HepG2 (cell line): ENCODE results near the gene TIGAR. TPM values are rescaled to one million over a fixed set of nuclear protein-coding genes. Genes with fewer than 3 reads are reported as not detected.

ENCODE experiments used
- ATAD3A ChIP-seq: sonication (generic); formaldehyde crosslinking; IDR thresholded peaks from 2 replicates; pipeline ENCODE4 v1.4.0; 2020; ENCODE audit warnings: missing genetic modification reagents
- BRD4 ChIP-seq: sonication (generic); formaldehyde crosslinking; IDR thresholded peaks from 2 replicates; pipeline ENCODE4 v1.4.0; 2020; ENCODE audit warnings: missing genetic modification reagents
- EEA1 ChIP-seq: sonication (generic); formaldehyde crosslinking; IDR thresholded peaks from 2 replicates; pipeline ENCODE4 v1.5.1; 2020; ENCODE audit warnings: mild to moderate bottlenecking, missing genetic modification reagents, borderline replicate concordance
- NFYC ChIP-seq: IDR thresholded peaks from 2 replicates; pipeline ENCODE4 v1.6.1; 2016; ENCODE audit warnings: missing genetic modification reagents, missing compliant biosample characterization
- RNF2 ChIP-seq: fragments of 450-650 bp; conservative IDR thresholded peaks from 2 replicates; pipeline ENCODE4 v1.6.1; 2016; ENCODE audit warnings: low read depth
- SAFB2 ChIP-seq: sonication (generic); formaldehyde crosslinking; IDR thresholded peaks from 2 replicates; pipeline ENCODE4 v1.5.1; 2020; ENCODE audit warnings: missing genetic modification reagents, low read depth, mild to moderate bottlenecking, borderline replicate concordance
- SNAPC2 ChIP-seq: sonication (generic); formaldehyde crosslinking; IDR thresholded peaks from 2 replicates; pipeline ENCODE4 v1.8.1; 2022; ENCODE audit warnings: mild to moderate bottlenecking, missing genetic modification reagents
- ZFX ChIP-seq: sonication (generic); formaldehyde crosslinking; IDR thresholded peaks from 2 replicates; pipeline ENCODE4 v1.4.0; 2020; ENCODE audit warnings: mild to moderate bottlenecking, low read depth, missing genetic modification reagents, moderate library complexity
- ZMYM4 ChIP-seq: sonication (generic); formaldehyde crosslinking; IDR thresholded peaks from 2 replicates; pipeline ENCODE4 v1.8.1; 2023; ENCODE audit warnings: mild to moderate bottlenecking, missing genetic modification reagents
- ZNF510 ChIP-seq: sonication (generic); formaldehyde crosslinking; IDR thresholded peaks from 2 replicates; pipeline ENCODE4 v1.4.0; 2020; ENCODE audit warnings: low read depth, mild to moderate bottlenecking, missing genetic modification reagents
- ZNF547 ChIP-seq: sonication (generic); formaldehyde crosslinking; IDR thresholded peaks from 2 replicates; pipeline ENCODE4 v1.5.1; 2020; ENCODE audit warnings: mild to moderate bottlenecking, missing genetic modification reagents
- polyA plus RNA-seq, 8 experiments: library from polyadenylated mRNA; depleted of rRNA in 3 of 8; stranded (reverse) in 7 of 8; unstranded in 1 of 8; fragments of >200 nt; fragmentation: Illumina TruSeq in 4 of 8; extraction: Trizol in 4 of 8; gene quantifications; 2 replicates each; pipeline versions ENCODE4 v1.2.1 to v1.2.3, GENCODE V29; 2011 to 2016; ENCODE audit warnings: low read depth in 4 of 8, missing spikeins in 1 of 8, mixed read lengths in 1 of 8; ENCODE audit not compliant: insufficient read depth in 1 of 8
- total RNA-seq, 5 experiments: library from RNA; depleted of rRNA; stranded (reverse); fragments of >200 nt; fragmentation: Illumina TruSeq; extraction: Trizol; gene quantifications; 2 replicates each; pipeline ENCODE4 v1.2.3, GENCODE V29; 2016; ENCODE audit warnings: low read depth in 1 of 5
- TF ChIP-seq, protein P1 (sequence below): sonication (generic); formaldehyde crosslinking; IDR thresholded peaks from 2 replicates; pipeline ENCODE4 v1.5.0; 2020; ENCODE audit warnings: missing genetic modification reagents
- TF ChIP-seq, protein P2 (sequence below): sonication (generic); formaldehyde crosslinking; IDR thresholded peaks from 2 replicates; pipeline ENCODE4 v1.5.0; 2020; ENCODE audit warnings: mild to moderate bottlenecking, low read depth, missing genetic modification reagents, borderline replicate concordance
- TF ChIP-seq, protein P3 (sequence below): sonication (generic); formaldehyde crosslinking; IDR thresholded peaks from 2 replicates; pipeline ENCODE4 v1.8.0; 2022; ENCODE audit warnings: mild to moderate bottlenecking, missing genetic modification reagents
- TF ChIP-seq, protein P4 (sequence below): sonication (generic); formaldehyde crosslinking; conservative IDR thresholded peaks from 2 replicates; pipeline ENCODE4 v1.8.1; 2023; ENCODE audit warnings: missing genetic modification reagents
- TF ChIP-seq, protein P5 (sequence below): IDR thresholded peaks from 2 replicates; pipeline ENCODE4 v1.6.1; 2016; ENCODE audit warnings: missing compliant biosample characterization, missing genetic modification reagents, borderline replicate concordance
- TF ChIP-seq, protein P6 (sequence below): sonication (generic); formaldehyde crosslinking; IDR thresholded peaks from 2 replicates; pipeline ENCODE4 v1.8.0; 2022; ENCODE audit warnings: mild to moderate bottlenecking, missing genetic modification reagents, moderate library complexity
- TF ChIP-seq, protein P7 (sequence below): sonication (generic); formaldehyde crosslinking; IDR thresholded peaks from 2 replicates; pipeline ENCODE4 v1.4.0; 2020; ENCODE audit warnings: missing genetic modification reagents

Gene TIGAR
- total and polyA plus RNA-seq, 2 of the 13 experiments (the other 11 are each of a cell fraction or from before 2014, with no cell fraction given), result 2.6 to 21.8 TPM

DNA sequence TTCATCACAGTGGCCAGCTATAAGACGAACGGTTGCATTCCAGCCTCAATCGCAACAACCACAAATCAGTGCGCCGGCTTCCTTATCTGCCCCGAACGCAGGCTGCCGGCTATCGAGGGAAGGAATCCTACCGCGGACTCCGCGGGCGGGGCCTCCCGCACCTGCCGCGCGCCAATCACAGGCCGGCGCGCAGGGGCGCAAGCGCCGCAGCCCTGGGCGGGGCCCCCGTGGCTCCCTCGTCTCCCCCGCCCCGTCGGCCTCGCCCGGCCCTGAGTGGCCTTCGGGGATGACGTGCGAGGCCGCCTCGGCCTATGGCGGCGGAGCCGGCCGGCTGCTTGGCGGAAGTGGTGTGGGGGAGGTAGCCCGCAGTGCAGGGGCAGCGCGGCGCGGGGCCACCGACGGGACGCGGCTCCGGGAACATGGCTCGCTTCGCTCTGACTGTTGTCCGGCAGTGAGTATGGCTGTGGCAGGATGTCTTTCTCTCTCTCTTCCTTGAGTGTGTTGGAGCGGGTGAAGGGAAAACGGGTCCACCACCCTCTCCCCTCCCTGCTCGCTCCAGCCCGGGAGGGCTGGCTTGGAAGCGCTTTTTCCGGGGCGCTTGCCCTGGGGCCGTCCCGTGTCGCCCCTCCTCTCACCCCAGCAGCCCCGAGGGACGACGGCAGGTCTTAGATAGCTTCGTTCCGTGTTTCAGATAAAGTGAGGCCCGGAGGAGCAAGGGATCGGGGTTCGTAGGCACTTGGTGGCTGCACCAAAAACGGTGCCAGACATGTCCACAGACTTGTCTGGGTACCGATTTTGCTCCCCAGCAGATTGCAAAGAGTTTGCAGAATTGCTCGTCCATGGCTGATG is at the start of gene TIGAR (continued):
- TF ChIP-seq SAFB2 (CRISPR knock-in tag) (no peak; the same call in 1 of the 2 replicates), EEA1 (CRISPR knock-in tag) (0 out of 2 replicates have a peak, but pooled peaks have one; percentile 29), ZNF510 (CRISPR knock-in tag) (no peak), ZMYM4 (CRISPR knock-in tag) (peak; percentile 84), NFYC (CRISPR knock-in tag) (peak; percentile 84), RNF2 (peak; percentile 80), BRD4 (CRISPR knock-in tag) (peak; percentile 59; the same call in 1 of the 2 replicates), ATAD3A (CRISPR knock-in tag) (no peak), ZFX (CRISPR knock-in tag) (peak; percentile 64; the same call in 1 of the 2 replicates), SNAPC2 (CRISPR knock-in tag) (0 out of 2 replicates have a peak, but pooled peaks have one; percentile 55), ZNF547 (CRISPR knock-in tag) (peak; percentile 62; the same call in 1 of the 2 replicates)
- TF ChIP-seq, protein P1, sequence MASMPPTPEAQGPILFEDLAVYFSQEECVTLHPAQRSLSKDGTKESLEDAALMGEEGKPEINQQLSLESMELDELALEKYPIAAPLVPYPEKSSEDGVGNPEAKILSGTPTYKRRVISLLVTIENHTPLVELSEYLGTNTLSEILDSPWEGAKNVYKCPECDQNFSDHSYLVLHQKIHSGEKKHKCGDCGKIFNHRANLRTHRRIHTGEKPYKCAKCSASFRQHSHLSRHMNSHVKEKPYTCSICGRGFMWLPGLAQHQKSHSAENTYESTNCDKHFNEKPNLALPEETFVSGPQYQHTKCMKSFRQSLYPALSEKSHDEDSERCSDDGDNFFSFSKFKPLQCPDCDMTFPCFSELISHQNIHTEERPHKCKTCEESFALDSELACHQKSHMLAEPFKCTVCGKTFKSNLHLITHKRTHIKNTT, result no peak
- TF ChIP-seq, protein P2, sequence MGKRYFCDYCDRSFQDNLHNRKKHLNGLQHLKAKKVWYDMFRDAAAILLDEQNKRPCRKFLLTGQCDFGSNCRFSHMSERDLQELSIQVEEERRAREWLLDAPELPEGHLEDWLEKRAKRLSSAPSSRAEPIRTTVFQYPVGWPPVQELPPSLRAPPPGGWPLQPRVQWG (CRISPR knock-in tag), result no peak
- TF ChIP-seq, protein P3, sequence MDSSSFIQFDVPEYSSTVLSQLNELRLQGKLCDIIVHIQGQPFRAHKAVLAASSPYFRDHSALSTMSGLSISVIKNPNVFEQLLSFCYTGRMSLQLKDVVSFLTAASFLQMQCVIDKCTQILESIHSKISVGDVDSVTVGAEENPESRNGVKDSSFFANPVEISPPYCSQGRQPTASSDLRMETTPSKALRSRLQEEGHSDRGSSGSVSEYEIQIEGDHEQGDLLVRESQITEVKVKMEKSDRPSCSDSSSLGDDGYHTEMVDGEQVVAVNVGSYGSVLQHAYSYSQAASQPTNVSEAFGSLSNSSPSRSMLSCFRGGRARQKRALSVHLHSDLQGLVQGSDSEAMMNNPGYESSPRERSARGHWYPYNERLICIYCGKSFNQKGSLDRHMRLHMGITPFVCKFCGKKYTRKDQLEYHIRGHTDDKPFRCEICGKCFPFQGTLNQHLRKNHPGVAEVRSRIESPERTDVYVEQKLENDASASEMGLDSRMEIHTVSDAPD, result 0 out of 2 replicates have a peak, but pooled peaks have one; percentile 36
- TF ChIP-seq, protein P4, sequence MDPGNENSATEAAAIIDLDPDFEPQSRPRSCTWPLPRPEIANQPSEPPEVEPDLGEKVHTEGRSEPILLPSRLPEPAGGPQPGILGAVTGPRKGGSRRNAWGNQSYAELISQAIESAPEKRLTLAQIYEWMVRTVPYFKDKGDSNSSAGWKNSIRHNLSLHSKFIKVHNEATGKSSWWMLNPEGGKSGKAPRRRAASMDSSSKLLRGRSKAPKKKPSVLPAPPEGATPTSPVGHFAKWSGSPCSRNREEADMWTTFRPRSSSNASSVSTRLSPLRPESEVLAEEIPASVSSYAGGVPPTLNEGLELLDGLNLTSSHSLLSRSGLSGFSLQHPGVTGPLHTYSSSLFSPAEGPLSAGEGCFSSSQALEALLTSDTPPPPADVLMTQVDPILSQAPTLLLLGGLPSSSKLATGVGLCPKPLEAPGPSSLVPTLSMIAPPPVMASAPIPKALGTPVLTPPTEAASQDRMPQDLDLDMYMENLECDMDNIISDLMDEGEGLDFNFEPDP (CRISPR knock-in tag), result no peak
- TF ChIP-seq, protein P5, sequence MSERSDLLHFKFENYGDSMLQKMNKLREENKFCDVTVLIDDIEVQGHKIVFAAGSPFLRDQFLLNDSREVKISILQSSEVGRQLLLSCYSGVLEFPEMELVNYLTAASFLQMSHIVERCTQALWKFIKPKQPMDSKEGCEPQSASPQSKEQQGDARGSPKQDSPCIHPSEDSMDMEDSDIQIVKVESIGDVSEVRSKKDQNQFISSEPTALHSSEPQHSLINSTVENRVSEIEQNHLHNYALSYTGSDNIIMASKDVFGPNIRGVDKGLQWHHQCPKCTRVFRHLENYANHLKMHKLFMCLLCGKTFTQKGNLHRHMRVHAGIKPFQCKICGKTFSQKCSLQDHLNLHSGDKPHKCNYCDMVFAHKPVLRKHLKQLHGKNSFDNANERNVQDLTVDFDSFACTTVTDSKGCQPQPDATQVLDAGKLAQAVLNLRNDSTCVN (CRISPR knock-in tag), result no peak
- TF ChIP-seq, protein P6, sequence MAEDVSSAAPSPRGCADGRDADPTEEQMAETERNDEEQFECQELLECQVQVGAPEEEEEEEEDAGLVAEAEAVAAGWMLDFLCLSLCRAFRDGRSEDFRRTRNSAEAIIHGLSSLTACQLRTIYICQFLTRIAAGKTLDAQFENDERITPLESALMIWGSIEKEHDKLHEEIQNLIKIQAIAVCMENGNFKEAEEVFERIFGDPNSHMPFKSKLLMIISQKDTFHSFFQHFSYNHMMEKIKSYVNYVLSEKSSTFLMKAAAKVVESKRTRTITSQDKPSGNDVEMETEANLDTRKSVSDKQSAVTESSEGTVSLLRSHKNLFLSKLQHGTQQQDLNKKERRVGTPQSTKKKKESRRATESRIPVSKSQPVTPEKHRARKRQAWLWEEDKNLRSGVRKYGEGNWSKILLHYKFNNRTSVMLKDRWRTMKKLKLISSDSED (CRISPR knock-in tag), result no peak
- TF ChIP-seq, protein P7, sequence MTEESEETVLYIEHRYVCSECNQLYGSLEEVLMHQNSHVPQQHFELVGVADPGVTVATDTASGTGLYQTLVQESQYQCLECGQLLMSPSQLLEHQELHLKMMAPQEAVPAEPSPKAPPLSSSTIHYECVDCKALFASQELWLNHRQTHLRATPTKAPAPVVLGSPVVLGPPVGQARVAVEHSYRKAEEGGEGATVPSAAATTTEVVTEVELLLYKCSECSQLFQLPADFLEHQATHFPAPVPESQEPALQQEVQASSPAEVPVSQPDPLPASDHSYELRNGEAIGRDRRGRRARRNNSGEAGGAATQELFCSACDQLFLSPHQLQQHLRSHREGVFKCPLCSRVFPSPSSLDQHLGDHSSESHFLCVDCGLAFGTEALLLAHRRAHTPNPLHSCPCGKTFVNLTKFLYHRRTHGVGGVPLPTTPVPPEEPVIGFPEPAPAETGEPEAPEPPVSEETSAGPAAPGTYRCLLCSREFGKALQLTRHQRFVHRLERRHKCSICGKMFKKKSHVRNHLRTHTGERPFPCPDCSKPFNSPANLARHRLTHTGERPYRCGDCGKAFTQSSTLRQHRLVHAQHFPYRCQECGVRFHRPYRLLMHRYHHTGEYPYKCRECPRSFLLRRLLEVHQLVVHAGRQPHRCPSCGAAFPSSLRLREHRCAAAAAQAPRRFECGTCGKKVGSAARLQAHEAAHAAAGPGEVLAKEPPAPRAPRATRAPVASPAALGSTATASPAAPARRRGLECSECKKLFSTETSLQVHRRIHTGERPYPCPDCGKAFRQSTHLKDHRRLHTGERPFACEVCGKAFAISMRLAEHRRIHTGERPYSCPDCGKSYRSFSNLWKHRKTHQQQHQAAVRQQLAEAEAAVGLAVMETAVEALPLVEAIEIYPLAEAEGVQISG (CRISPR knock-in tag), result peak; percentile 66; the same call in 1 of the 2 replicates
